H9 (cell line): ENCODE results near the gene GIPC1. TPM values are rescaled to one million over a fixed set of nuclear protein-coding genes. Genes with fewer than 3 reads are reported as not detected.

Experiments used
- DNase-seq: peaks from one replicate; pipeline ENCODE4 v3.0.0-alpha.2; 2017
- H2AFZ ChIP-seq: one replicate; pipeline ENCODE4 v1.6.1; 2013; ENCODE audit warnings: mild to moderate bottlenecking, low read length, control low read depth, moderate library complexity
- H2AK5ac ChIP-seq: 2 replicates; pipeline ENCODE4 v1.6.1; 2013; ENCODE audit warnings: low read length, control low read depth, mixed read lengths; ENCODE audit not compliant: insufficient read length
- H2BK120ac ChIP-seq: one replicate; pipeline ENCODE4 v1.6.1; 2013; ENCODE audit warnings: low read depth, mild to moderate bottlenecking, low read length, control low read depth, inconsistent platforms; ENCODE audit not compliant: poor library complexity, severe bottlenecking
- H2BK12ac ChIP-seq: 2 replicates; pipeline ENCODE4 v1.6.1; 2013; ENCODE audit warnings: low read length, control low read depth, mixed read lengths, low read depth; ENCODE audit not compliant: insufficient read length
- H2BK15ac ChIP-seq: 2 replicates; pipeline ENCODE4 v1.6.1; 2013; ENCODE audit warnings: low read depth, low read length, control low read depth
- H2BK20ac ChIP-seq: one replicate; pipeline ENCODE4 v1.6.1; 2013; ENCODE audit warnings: low read depth, mild to moderate bottlenecking, low read length, control low read depth, inconsistent platforms; ENCODE audit not compliant: poor library complexity, severe bottlenecking
- H2BK5ac ChIP-seq: 2 replicates; pipeline ENCODE4 v1.6.1; 2013; ENCODE audit warnings: low read length, control low read depth, mixed read lengths; ENCODE audit not compliant: insufficient read length
- H3K14ac ChIP-seq: 2 replicates; pipeline ENCODE4 v1.6.1; 2013; ENCODE audit warnings: low read length, control low read depth; ENCODE audit not compliant: insufficient read depth
- H3K18ac ChIP-seq: 2 replicates; pipeline ENCODE4 v1.6.1; 2013; ENCODE audit warnings: low read depth, mild to moderate bottlenecking, mixed read lengths, low read length, control low read depth; ENCODE audit not compliant: insufficient read length
- H3K23ac ChIP-seq: 2 replicates; pipeline ENCODE4 v1.6.1; 2013; ENCODE audit warnings: low read length, control low read depth, mixed read lengths, low read depth; ENCODE audit not compliant: insufficient read length
- H3K23me2 ChIP-seq: 2 replicates; pipeline ENCODE4 v1.6.1; 2013; ENCODE audit warnings: low read depth, mild to moderate bottlenecking, mixed read lengths, low read length, control low read depth; ENCODE audit not compliant: insufficient read length, poor library complexity, severe bottlenecking
- H3K27ac ChIP-seq: 2 replicates; pipeline ENCODE4 v1.5.1; 2013; ENCODE audit warnings: low read length, control low read depth, mixed read lengths, low read depth; ENCODE audit not compliant: insufficient read length
- H3K27me3 ChIP-seq: 2 replicates; pipeline ENCODE4 v1.6.1; 2013; ENCODE audit warnings: low read length, control low read depth, inconsistent platforms; ENCODE audit not compliant: insufficient read depth
- H3K4ac ChIP-seq: 2 replicates; pipeline ENCODE4 v1.6.1; 2013; ENCODE audit warnings: low read depth, mild to moderate bottlenecking, control low read depth, inconsistent platforms, low read length, moderate library complexity
- H3K4me1 ChIP-seq: 2 replicates; pipeline ENCODE4 v1.6.1; 2013; ENCODE audit warnings: low read length, control low read depth, inconsistent platforms; ENCODE audit not compliant: insufficient read depth
- H3K4me2 ChIP-seq: 2 replicates; pipeline ENCODE4 v1.6.1; 2013; ENCODE audit warnings: low read length, control low read depth, mixed read lengths; ENCODE audit not compliant: insufficient read length, insufficient read depth
- H3K56ac ChIP-seq: 2 replicates; pipeline ENCODE4 v1.6.1; 2013; ENCODE audit warnings: low read depth, mild to moderate bottlenecking, mixed read lengths, low read length, control low read depth; ENCODE audit not compliant: insufficient read length
- H3K79me1 ChIP-seq: 2 replicates; pipeline ENCODE4 v1.6.1; 2013; ENCODE audit warnings: low read depth, mild to moderate bottlenecking, moderate library complexity, low read length, control low read depth, inconsistent platforms; ENCODE audit not compliant: insufficient read depth, poor library complexity, severe bottlenecking
- H3K79me2 ChIP-seq: 2 replicates; pipeline ENCODE4 v1.6.1; 2013; ENCODE audit warnings: low read length, control low read depth, inconsistent platforms; ENCODE audit not compliant: insufficient read depth
- H3K9ac ChIP-seq: 2 replicates; pipeline ENCODE4 v1.6.1; 2013; ENCODE audit warnings: low read length, control low read depth, mixed read lengths; ENCODE audit not compliant: insufficient read length; ENCODE audit errors: extremely low read depth
- H3K9me3 ChIP-seq: one replicate; pipeline ENCODE4 v1.6.1; 2013; ENCODE audit warnings: low read depth, low read length, inconsistent platforms; ENCODE audit not compliant: control insufficient read depth
- H3T11ph ChIP-seq: one replicate; pipeline ENCODE4 v1.6.1; 2013; ENCODE audit warnings: mild to moderate bottlenecking, low read length, control low read depth, inconsistent platforms
- H4K20me1 ChIP-seq: one replicate; pipeline ENCODE4 v1.6.1; 2013; ENCODE audit not compliant: control insufficient read depth, insufficient read length, insufficient read depth
- H4K5ac ChIP-seq: 2 replicates; pipeline ENCODE4 v1.6.1; 2013; ENCODE audit warnings: low read depth, mild to moderate bottlenecking, mixed read lengths, low read length, control low read depth; ENCODE audit not compliant: insufficient read length
- H4K8ac ChIP-seq: replicated peaks from 2 replicates; pipeline ENCODE4 v1.6.1; 2013; ENCODE audit warnings: low read length, control low read depth, mixed read lengths, low read depth; ENCODE audit not compliant: insufficient read length
- H4K91ac ChIP-seq: 2 replicates; pipeline ENCODE4 v1.6.1; 2013; ENCODE audit warnings: low read depth, mild to moderate bottlenecking, moderate library complexity, mixed read lengths, low read length, control low read depth; ENCODE audit not compliant: insufficient read length
- H3K27ac Mint-ChIP-seq, 3 experiments: 2 replicates in 2 of 3; 3 replicates in 1 of 3; pipeline ENCODE4 v1.8.0; 2020 to 2021; ENCODE audit warnings: mixed read lengths in 3 of 3, mild to moderate bottlenecking in 1 of 3, moderate library complexity in 1 of 3
- H3K27me3 Mint-ChIP-seq: 2 replicates; pipeline ENCODE4 v1.8.0; 2021; ENCODE audit warnings: low read depth, mild to moderate bottlenecking, moderate library complexity, mixed read lengths
- H3K36me3 Mint-ChIP-seq, 3 experiments: 2 replicates in 2 of 3; 3 replicates in 1 of 3; pipeline ENCODE4 v1.8.0; 2020 to 2021; ENCODE audit warnings: low read depth in 3 of 3, mixed read lengths in 3 of 3; ENCODE audit not compliant: insufficient read depth in 1 of 3
- H3K4me1 Mint-ChIP-seq, 2 experiments: 2 replicates each; pipeline ENCODE4 v1.8.0; 2020; ENCODE audit warnings: mixed read lengths in 2 of 2
- H3K4me3 Mint-ChIP-seq, 2 experiments: 2 replicates in 1 of 2; 3 replicates in 1 of 2; pipeline ENCODE4 v1.8.0; 2020 to 2021; ENCODE audit warnings: mild to moderate bottlenecking in 2 of 2, mixed read lengths in 2 of 2, moderate library complexity in 1 of 2
- H3K9me3 Mint-ChIP-seq, 2 experiments: 2 replicates in 1 of 2; 3 replicates in 1 of 2; pipeline ENCODE4 v1.8.0; 2020; ENCODE audit warnings: mild to moderate bottlenecking in 2 of 2, mixed read lengths in 2 of 2, moderate library complexity in 1 of 2
- CTCF ChIP-seq: fragments of 200-600 bp; sonication (generic); conservative IDR thresholded peaks from 3 replicates; pipeline ENCODE4 v1.8.0; 2021; ENCODE audit warnings: antibody characterized with exemption, mild to moderate bottlenecking
- WGBS: extraction: QIAGEN DNeasy Blood & Tissue Kit; methylation state at CpG from one replicate; pipeline ENCODE4 v1.1.7; 2013; ENCODE audit warnings: missing lambda C conversion rate, low lambda C conversion rate, mixed read lengths; ENCODE audit not compliant: insufficient read length; ENCODE audit errors: extremely low coverage; 5-methylcytosine and 5-hydroxymethylcytosine counted together
- total RNA-seq: library from RNA; stranded (reverse); gene quantifications from 2 replicates; pipeline ENCODE4 v1.2.1, GENCODE V29; 2021

GIPC1 gene
- total RNA-seq, 1 experiment from 2014 or later, result 70.6 TPM

GRCh38 chr19:14477418-14478112, 18.4 kb downstream of the GIPC1 start:
- no peak overlapping the region for H3T11ph ChIP-seq
- no CpG with 5 or more reads among the region's 10 CpGs for WGBS
- no peak overlapping the region for H2BK12ac ChIP-seq

More at GRCh38 chr19:14477418-14478112, 18.4 kb downstream of the GIPC1 start:
- no peaks in the 10 kb centered on the region for H3K79me1 ChIP-seq
- TF ChIP-seq CTCF, result no peak
- H3K23me2 ChIP-seq, result peaks cover 4% of the 10 kb centered on the region
- H2BK20ac ChIP-seq, result no peak overlapping the region
- no peak overlapping the region for H3K56ac ChIP-seq
- H3K27me3 ChIP-seq, result no peaks in the 10 kb centered on the region
- Mint-ChIP-seq H3K9me3 (no peaks in the 10 kb centered on the region; a peak in 1 of 5 replicates), H3K4me3 (no peak overlapping the region), H3K27me3 (no peaks in the 10 kb centered on the region; the same call in 1 of the 2 replicates), H3K4me1 (peaks cover 18 to 38% of the 10 kb centered on the region in 2 experiments), H3K27ac (0 out of 7 replicates have a peak overlapping the region, but pooled peaks of 1 of the 3 experiments have one; percentile 57), H3K36me3 (peaks cover 8 to 32% (median 19%) of the 10 kb centered on the region in 3 experiments; a peak in 6 of 7 replicates)
- H3K18ac ChIP-seq, result no peak overlapping the region
- H4K91ac ChIP-seq, result no peak overlapping the region
- no peak overlapping the region for H2BK15ac ChIP-seq
- H3K4me1 ChIP-seq, result no peaks in the 10 kb centered on the region; the same call in 1 of the 2 replicates
- no peak overlapping the region for H3K23ac ChIP-seq
- no peak overlapping the region for H2BK5ac ChIP-seq
- H2AK5ac ChIP-seq, result no peak overlapping the region
- H3K27ac ChIP-seq, result no peak overlapping the region
- no peaks in the 10 kb centered on the region for H4K20me1 ChIP-seq
- DNase-seq, result no peak
- H3K79me2 ChIP-seq, result no peaks in the 10 kb centered on the region
- no peak overlapping the region for H3K4ac ChIP-seq
- H3K14ac ChIP-seq, result no peak overlapping the region
- H2AFZ ChIP-seq, result no peak overlapping the region
- H3K9ac ChIP-seq, result no peak overlapping the region
- no peaks in the 10 kb centered on the region for H3K9me3 ChIP-seq
- H3K4me2 ChIP-seq, result no peak overlapping the region
- H2BK120ac ChIP-seq, result no peak overlapping the region
- H4K5ac ChIP-seq, result no peak overlapping the region
- no peak overlapping the region for H4K8ac ChIP-seq
